ENCODE results near the gene PALD1. TPM values are rescaled to one million over a fixed set of nuclear protein-coding genes. Genes with fewer than 3 reads are reported as not detected.

PALD1 gene
- total and polyA plus RNA-seq, 3 donors from 2014 or later: 6.3 to 13.3 (median 8.3) TPM

GRCh38 chr10:70433581-70434280, 44.8 kb upstream of the PALD1 start:
- no peak for DNase-seq
- no peak overlapping the region for H3K4me3 ChIP-seq
- 81% methylated on average over 9 of the region's 9 CpGs for WGBS, 2 donors
- no peaks in the 10 kb centered on the region for H3K9me3 ChIP-seq
- TF ChIP-seq CTCF (IDR thresholded peaks at IDR 0.05): no peak
- TF ChIP-seq POLR2A (IDR thresholded peaks at IDR 0.05): no peak
- no peak overlapping the region for H3K27ac ChIP-seq
- intact Hi-C loops (cut with DNase I; ENCODE audit: low total_unique reads): no loop called here
- peaks cover 35% of the 10 kb centered on the region for H3K4me1 ChIP-seq
- no peaks in the 10 kb centered on the region for H3K36me3 ChIP-seq (ENCODE audit: low read depth, missing control alignments)
- H3K27me3 ChIP-seq: no peaks in the 10 kb centered on the region

- Histone ChIP-seq H3K4me1 (peaks cover 28% of the 10 kb centered on the region), H3K4me3 (no peak overlapping the region), H3K36me3 (ENCODE audit: low read depth, missing control alignments) (no peaks in the 10 kb centered on the region), H3K27ac (no peak overlapping the region), H3K9me3 (no peaks in the 10 kb centered on the region), H3K27me3 (no peaks in the 10 kb centered on the region)
- no peak for TF ChIP-seq POLR2A (IDR thresholded peaks at IDR 0.05)
- TF ChIP-seq CTCF (IDR thresholded peaks at IDR 0.05): no peak
- no peak for DNase-seq
- intact Hi-C loops (cut with DNase I; ENCODE audit: low total_unique reads): no loop called here
- 88 to 94% methylated on average over 10 to 19 of the region's 19 CpGs for WGBS, 2 donors
Measured at GRCh38 chr10:70435241-70436085, 43.1 kb upstream of the PALD1 start.

GRCh38 chr10:70437721-70438120, 40.8 kb upstream of the PALD1 start:
- Histone ChIP-seq H3K4me1 (peaks cover 17% of the 10 kb centered on the region), H3K27ac (no peak overlapping the region), H3K4me3 (no peak overlapping the region), H3K27me3 (no peaks in the 10 kb centered on the region), H3K9me3 (no peaks in the 10 kb centered on the region), H3K36me3 (ENCODE audit: low read depth, missing control alignments) (no peaks in the 10 kb centered on the region)
- intact Hi-C loops (cut with DNase I; ENCODE audit: low total_unique reads): no loop called here
- TF ChIP-seq POLR2A (IDR thresholded peaks at IDR 0.05) (no peak), CTCF (IDR thresholded peaks at IDR 0.05) (no peak)
- 78 to 86% methylated on average over 5 of the region's 5 CpGs for WGBS, 2 donors
- DNase-seq: no peak

GRCh38 chr10:70440296-70441160, 38.0 kb upstream of the PALD1 start:
- intact Hi-C loops (cut with DNase I; ENCODE audit: low total_unique reads): no loop called here
- 8 to 11% methylated on average over 38 to 45 of the region's 69 CpGs for WGBS, 2 donors
- H3K27ac ChIP-seq: no peak overlapping the region
- no peaks in the 10 kb centered on the region for H3K9me3 ChIP-seq
- no peaks in the 10 kb centered on the region for H3K36me3 ChIP-seq (ENCODE audit: low read depth, missing control alignments)
- peak overlapping the region; percentile 15 to 43 for H3K4me3 ChIP-seq
- no peak for DNase-seq
- TF ChIP-seq CTCF (IDR thresholded peaks at IDR 0.05): peak in 1 of 3 experiments; percentile 3
- TF ChIP-seq POLR2A (IDR thresholded peaks at IDR 0.05): no peak
- H3K4me1 ChIP-seq: peaks cover 15% of the 10 kb centered on the region
- no peaks in the 10 kb centered on the region for H3K27me3 ChIP-seq

Data from testis (tissue), 3 donors.